ENCODE data around the gene PALLD.
A peak's percentile ranks its signal among the peaks of the same experiment; 100 is the strongest.
"Not testable (repeated sequence)": the region's sequence is repeated elsewhere in the genome, so short reads cannot be mapped to it uniquely, and the experiment has no call there.

PALLD gene

DNA sequence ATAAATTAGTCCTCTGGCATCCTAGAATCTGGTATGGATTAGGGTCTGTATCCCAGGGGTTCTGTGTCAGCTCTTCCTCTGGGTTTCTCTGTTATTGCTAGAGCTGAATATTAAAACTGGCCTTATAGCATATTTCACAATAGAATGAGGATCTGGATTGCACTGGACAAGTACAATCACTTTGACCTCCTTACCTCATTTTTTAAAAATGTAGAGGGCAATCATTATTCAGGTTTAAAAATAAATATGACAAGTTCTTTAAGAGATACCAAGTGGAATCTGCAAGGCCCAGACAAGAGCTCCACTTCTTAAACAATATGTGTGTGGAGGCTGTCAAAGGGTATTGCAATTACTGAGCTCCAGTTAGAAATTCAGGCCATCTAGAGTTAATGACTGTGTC is 1.4 kb downstream of the PALLD start:
- no peak for DNase-seq

- no peak for DNase-seq
Measured at GRCh38 chr4:168499241-168499640, 2.4 kb downstream of the PALLD start.

GRCh38 chr4:168501407-168501806 is 4.6 kb downstream of the PALLD start:
- no peak for DNase-seq

- DNase-seq = no peak
Measured at GRCh38 chr4:168502861-168503260, 6.0 kb downstream of the PALLD start.

GRCh38 chr4:168503652-168504362 is 7.0 kb downstream of the PALLD start:
- DNase-seq = no peak

DNA sequence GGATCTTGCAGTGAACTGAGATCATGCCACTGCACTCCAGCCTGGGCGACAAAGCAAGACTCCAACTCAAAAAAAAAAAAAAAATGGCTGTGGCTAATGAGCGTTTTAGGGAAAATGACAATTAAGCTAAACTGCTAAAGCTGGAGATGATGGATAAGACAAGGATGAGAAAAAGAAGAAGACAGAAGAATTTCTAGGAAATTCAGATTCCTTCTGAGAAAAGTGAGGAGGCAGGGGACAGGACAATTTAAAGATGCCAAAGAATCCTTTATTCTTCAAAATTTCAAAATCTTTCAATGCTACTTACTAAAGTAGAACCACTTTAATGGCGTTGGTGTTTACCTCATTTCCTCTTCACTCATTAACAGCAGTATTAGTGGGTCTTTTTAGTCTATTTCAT is 7.7 kb downstream of the PALLD start:
- DNase-seq = no peak

GRCh38 chr4:168506014-168506413 is 9.2 kb downstream of the PALLD start:
- no peak for DNase-seq

DNA sequence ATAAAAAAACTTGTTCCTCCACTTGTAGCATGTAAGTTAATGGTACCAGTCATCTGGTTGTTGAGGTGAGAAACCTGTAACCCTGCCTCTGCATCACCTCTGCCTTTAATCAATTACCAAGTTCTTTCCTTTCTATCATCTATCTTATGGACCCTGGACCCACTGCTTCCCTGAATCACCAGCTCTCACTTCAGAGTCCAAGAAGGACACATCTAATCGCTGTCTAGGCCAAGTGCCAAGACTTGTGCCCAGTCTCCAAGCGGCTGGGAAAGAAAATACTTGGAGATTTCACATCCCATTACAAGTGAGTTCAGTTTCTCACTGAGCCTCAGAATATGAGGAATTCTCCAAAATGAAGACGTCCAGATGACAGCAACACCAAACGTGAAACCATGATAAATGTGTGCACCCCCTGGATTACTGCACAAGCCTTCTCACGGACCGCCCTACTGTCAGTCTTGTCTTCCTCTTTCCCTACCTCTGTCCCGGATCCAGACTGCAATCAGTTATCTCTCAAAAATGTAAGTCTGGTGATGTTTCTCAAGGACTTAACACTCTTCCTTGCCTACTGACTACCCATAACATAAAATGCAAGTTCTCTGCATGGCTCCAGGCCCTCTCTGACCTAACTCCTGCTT is 10.4 kb downstream of the PALLD start:
- DNase-seq = no peak

DNA sequence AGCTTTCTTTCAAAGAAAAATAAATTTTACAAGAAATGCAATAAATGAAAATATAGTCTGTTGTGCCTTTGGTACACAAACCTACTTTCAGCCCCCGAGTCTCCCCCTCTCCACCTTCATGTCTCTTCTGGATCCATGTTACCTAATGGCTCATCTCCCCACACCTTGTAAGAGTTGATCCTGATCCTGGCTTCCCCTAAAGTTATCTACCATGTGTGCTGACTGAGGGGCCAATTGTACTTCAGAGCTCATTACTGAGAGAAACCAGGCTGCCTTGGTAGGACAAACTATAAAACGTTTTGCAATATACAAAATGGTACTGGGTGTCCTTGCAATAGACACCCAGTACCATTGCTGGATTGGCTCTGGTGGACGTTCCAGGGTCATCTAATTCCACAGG is 11.8 kb downstream of the PALLD start:
- no peak for DNase-seq

- no peak for DNase-seq
Measured at GRCh38 chr4:168509786-168510185, 12.9 kb downstream of the PALLD start.

GRCh38 chr4:168511780-168512489 is 15.1 kb downstream of the PALLD start:
- DNase-seq = no peak

DNA sequence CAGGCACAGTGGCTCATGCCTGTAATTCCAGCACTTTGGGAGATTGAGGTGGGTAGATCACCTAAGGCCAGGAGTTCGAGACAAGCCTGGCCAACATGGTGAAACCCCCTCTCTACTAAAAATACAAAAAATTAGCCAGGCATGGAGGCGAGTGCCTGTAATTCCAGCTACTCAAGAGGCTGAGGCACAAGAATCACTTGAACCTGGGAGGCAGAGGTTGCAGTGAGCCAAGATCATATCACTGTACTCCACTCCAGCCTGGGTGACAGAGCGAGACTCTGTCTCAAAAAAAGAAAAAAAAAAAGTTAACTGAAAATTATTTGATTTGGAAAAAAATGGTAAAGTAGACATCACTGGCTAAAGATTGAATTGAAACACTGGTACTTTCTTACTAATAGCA is 17.0 kb downstream of the PALLD start:
- not testable (repeated sequence) for DNase-seq

GRCh38 chr4:168514249-168514852 is 17.5 kb downstream of the PALLD start:
- DNase-seq = peak in 1 of 2 experiments; percentile 35

GRCh38 chr4:168515222-168516011 is 18.6 kb downstream of the PALLD start:
- no peak for DNase-seq

DNA sequence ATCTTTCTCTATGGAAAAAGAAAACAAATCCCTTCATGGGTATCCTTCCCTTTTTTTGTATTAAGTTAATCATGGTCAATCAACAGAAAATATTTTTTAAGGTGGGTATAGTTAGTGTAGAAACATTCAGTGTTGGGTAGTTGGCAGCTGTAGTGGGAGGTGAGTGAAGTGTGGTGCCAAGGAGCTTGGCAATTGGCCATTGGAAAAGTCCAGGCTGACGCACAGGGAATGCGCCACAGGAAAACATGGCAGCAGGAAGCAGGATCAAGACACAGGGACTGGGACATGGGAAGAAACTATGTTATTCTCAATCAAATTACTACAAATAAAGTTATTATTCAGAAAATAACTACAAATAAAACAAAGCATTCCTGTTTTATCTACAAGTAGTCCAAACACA is 20.0 kb downstream of the PALLD start:
- DNase-seq = no peak

GRCh38 chr4:168519576-168519975 is 22.7 kb downstream of the PALLD start:
- DNase-seq = no peak

DNA sequence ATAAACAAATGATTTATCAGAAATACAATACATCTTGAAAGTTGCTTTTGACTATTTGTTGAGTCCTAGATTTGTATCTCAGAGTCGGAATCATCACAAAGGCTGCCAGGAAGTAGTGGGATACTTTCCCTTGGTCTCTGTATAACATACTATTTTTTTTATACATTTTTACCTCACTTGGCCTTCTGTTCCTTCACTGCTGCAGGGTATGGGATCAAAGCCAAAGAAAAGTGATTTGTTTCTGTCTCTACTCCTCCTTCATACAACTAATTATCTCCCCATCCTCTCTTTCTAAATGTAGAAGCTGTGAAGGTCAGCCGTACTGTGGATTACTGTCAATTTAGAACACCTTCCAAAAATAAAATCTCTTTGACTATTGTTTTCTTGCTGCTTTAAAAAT is 24.9 kb downstream of the PALLD start:
- DNase-seq = no peak

DNA sequence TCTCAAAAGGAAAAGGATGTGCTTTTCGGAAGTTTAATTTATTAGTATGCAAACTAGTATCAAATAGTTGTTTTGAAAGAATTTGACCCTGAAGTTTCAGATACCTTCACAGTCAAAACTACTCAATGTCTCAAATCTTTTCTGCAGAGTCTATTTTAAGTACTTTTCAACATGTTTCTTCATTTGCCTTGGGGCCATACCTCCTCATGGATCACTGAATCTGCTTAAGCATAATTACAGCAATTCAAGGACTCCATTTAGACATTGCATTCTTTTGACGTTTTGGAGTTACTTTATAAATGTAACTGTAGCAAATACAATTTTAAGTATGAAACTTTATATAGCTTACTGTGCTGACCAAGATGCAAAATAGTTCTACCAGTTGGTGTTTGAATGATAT is 25.5 kb downstream of the PALLD start:
- no peak for DNase-seq

DNA sequence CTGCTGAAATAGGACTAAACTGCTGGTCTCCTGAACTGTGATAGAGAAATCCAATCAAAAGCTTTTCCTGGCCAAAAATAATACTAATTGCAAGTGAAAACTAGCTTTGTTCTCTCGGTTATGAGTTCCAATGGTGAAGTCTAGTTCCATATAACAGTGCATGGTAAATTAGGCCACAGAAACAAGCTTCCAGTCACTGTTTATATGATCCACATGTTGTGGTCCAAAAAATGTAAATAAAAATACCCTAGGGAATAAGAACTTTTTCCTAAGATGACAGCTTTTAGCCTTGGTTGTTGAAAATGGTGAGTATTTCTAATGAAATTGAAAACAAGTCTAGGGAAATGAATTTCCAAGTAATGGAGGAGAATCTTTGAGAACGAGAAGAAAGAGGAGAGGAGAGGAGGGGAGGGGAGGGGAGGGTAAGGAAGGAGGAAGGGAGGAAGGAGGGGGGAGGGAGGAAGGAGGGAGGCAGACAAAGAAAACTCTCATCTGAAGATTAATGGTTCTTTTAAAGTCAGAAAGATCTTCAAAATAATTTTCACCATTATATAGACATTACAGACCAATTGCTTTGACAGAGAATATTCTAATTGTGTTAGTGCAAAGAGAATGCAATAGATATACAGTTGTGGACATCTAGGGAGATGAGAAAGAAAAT is 26.1 kb downstream of the PALLD start:
- DNase-seq = no peak

DNA sequence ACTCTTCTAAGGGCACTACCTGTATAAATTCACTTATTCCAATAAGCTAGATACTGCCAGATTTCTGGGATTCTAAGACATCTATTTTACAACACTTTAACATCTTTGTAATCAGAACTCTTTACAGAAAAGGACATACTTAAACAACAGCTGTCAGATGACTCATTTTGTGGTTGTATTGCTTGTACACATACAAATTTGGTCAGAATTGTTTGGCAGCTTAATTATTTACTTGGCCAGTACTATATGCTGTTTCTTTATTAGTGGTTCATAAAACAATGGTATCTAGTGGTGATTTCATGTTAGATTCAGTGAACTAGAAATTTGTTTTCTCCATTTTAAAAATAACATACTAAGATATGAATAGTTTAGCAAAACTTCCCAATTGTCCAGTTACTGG is 27.2 kb downstream of the PALLD start:
- DNase-seq = no peak

DNA sequence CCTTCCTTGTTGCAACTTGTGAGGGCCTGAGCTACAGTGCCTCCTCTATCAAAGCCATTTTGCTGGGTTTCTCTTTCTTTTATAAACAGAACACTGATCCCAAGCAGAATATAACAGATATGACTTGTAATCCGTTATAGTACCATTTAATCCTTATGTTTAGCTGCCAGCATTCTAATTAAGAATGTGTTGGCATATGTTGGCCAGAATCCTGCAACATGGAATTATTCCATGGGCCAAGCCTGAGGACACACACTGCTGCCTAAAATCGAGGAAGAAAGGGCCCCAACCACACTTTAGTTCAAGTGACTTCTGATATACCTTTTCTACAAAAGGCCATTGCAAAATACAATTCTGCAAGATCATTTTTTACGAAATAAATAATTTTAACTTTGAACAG is 28.0 kb downstream of the PALLD start:
- peak in 1 of 2 experiments; percentile 23 for DNase-seq

GRCh38 chr4:168527560-168527959 is 30.7 kb downstream of the PALLD start:
- no peak for DNase-seq

Data from NCI-H524 (cell line).